HS-5 (cell line): ENCODE measurements around the gene RAF1.
"Not testable (repeated sequence)": the region's sequence is repeated elsewhere in the genome, so short reads cannot be mapped to it uniquely, and the experiment has no call there.

ENCODE experiments used
- DNase-seq: peaks from one replicate; pipeline ENCODE4 v3.0.0-alpha.2; 2012; ENCODE audit warnings: low read depth

Gene RAF1

DNA sequence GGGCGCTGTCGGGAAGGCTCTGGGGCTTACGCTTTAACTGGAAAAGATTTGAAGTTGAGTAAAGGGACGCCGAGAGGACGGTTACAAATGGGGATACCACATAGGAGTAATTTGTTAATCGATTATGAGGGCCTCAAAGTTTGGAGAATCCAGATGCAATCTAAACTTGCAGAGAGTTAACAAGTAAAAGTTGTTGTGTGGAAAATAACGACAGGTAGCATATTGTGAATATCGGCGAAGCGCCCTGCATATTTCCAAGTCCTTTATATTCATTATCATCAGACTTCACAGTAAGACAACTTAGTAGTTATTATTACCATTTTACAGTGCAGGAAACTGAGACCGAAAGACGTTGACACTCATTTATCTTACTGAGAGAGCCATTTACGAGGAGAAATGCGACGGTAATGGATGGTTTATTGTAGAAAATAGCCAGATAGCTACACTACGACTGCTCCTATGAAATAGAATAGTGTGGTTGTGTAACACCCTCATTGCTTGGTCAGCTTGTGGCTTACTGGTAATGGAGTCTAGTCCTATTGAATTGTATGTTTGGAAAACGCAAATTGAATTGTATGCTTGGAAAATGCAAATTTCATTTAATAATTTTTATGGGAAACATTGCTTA, 106.3 kb downstream of the RAF1 start:
- no peak for DNase-seq

DNA sequence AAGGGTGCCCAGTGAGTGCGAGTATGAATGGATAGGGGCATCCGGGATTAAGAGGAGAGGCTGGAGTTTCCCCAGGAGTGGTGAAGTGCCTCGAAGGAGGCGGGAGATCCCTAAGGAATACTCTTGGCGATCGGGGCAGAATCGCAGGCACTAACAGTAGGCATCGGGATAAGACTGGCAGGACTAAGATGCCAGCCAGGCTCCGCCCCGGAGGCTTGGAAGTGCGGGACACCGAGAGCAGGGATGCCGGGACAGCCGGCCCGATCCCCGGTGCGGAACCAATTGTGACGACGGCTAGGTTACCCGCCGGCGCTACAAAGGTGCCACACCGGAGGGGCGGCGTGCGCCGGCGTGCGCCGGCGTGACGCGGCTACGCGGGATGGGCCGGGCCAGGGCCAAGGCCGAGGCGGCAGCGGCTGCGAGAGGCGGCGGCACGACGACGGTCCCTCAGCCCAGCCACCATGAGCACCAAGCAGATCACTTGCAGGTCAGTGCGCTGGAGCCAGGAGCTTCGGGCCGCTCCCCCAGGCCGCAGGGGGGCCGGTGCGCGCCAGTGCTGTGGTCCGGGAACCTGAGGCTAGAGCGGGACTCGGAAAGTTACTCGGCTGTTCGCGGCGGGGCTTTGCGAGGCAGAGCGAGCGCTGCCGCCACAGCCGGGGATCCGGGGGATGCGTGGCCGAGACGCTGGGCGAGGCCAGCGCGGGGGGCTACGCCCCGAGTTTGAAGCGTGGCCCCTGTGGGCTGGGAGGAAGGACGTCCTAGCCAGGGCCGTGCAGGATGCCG, 107.0 kb downstream of the RAF1 start, which contains the start of gene MKRN2:
TSS of gene MKRN2 (plus strand) at position 398 of the 783 bp plus-strand sequence. CDS start at position 462, 64 bp downstream.
- peak; percentile 70 for DNase-seq

- no peak for DNase-seq
Measured at GRCh38 chr3:12556314-12556689, 107.6 kb downstream of the RAF1 start.

GRCh38 chr3:12553921-12554391, 110.0 kb downstream of the RAF1 start:
- no peak for DNase-seq

DNA sequence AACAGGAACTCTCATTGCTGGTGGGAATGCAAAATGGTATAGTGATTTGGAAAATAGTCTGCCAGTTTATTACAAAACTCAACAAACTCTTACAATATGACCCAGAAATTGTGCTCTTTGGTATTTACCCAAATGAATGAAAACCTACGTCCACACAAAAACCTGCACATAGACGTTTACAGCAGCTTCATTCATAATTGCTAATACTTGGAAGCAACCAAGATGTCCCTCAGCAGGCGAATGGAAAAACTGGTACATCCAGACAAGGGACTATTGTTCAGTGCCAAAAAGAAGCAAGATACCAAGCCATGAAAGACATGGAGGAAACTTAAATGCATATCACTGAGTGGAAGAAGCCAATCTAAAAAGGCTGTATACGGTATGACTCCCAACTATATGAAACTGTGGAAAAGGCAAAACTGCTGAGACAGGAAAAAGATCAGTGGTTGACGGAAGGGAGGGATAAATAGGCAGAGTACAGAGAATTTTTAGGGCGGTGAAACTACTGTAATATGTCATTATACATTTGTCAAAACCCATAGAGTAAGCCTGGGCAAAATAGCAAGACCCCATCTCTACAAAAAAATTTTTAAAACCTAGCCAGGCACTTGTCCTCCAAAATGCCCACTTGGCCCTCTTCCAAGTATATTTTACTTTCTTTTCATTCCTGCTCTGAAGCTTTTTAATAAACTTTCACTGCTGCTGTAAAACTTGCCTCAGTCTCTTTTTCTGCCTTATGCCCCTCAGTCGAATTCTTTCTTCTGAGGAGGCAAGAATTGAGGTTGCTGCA, 113.8 kb downstream of the RAF1 start:
- no peak for DNase-seq

DNA sequence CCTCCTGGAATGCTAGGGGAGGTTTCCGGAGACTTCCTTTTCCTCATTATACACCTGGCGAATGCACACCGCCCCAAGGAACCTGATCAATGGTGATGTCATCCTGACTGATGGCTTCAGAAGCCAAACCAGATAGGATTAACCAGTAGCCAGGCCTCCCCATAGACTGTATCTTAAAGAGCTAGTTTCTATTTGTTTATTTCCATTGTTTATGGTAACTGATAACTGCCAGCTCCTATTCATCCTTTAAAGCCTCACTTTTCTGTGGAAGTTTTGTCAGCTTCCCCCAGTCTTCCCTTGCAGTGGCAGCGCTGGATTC, 118.5 kb downstream of the RAF1 start, which contains the start of gene MKRN2OS:
TSS of gene MKRN2OS (minus strand) at position 27 of the 319 bp plus-strand sequence. CDS start 35 bp downstream, outside the sequence.
- DNase-seq: no peak

- DNase-seq: no peak
Measured at GRCh38 chr3:12544652-12545472, 119.1 kb downstream of the RAF1 start.

DNA sequence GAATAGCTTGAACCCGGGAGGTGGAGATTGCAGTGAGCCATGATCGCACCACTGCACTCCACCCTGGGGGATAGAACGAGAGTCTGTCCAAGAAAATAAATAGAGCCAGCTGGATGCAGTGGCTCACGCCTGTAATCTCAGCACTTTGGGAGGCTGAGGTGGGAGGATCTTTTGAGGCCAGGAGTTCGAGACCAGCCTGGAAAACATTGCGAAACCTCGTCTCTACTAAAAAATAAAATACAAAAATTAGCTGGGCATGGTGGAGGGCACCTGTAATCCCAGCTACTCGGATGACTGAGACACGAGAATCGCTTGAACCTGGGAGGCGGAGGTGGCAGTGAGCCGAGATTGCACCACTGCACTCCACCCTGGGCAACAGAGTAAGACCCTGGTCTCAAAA, 120.4 kb downstream of the RAF1 start:
- DNase-seq: not testable (repeated sequence)

DNA sequence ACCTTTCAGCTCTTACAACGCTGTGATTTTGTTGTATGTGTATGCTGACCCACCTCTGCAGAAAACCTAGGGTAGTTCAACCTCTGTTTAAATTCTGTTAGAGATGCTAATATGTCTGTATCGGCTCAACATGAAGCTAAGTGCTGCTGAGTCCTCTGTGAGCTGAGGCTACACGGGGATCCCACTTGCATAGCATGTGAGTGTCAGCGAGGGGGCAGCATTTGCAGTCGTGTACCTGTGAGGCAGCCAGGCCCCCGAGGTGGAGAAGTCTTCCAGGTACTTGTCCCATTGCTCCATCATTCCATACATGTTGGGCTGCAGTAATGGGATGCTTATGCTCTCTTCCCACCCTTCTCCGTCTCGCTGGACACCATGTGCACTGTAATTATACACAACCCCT, 122.3 kb downstream of the RAF1 start:
- no peak for DNase-seq

- DNase-seq: no peak
Measured at GRCh38 chr3:12536423-12536822, 127.5 kb downstream of the RAF1 start.
